ENCODE measurements around the gene PDE2A. TPM values are rescaled to one million over a fixed set of nuclear protein-coding genes. Genes with fewer than 3 reads are reported as not detected.
"Not testable (repeated sequence)": the region's sequence is repeated elsewhere in the genome, so short reads cannot be mapped to it uniquely, and the experiment has no call there.

Gene PDE2A
- polyA plus RNA-seq, 12 donors, result 10.3 to 28.2 (median 19.0) TPM; not detected in 1

- no peak for DNase-seq
Measured at GRCh38 chr11:72578991-72579815, 95.0 kb downstream of the PDE2A start.

- no peak for DNase-seq
Measured at GRCh38 chr11:72578566-72578965, 95.7 kb downstream of the PDE2A start.

- DNase-seq, result no peak
Measured at GRCh38 chr11:72578051-72578450, 96.2 kb downstream of the PDE2A start.

GRCh38 chr11:72577271-72577721, 96.9 kb downstream of the PDE2A start:
- no peak for DNase-seq

GRCh38 chr11:72576661-72577060, 97.6 kb downstream of the PDE2A start:
- DNase-seq, result no peak

- no peak for DNase-seq
Measured at GRCh38 chr11:72576243-72576595, 98.0 kb downstream of the PDE2A start.

GRCh38 chr11:72575533-72576242, 98.5 kb downstream of the PDE2A start:
- no peak for DNase-seq

GRCh38 chr11:72574548-72575460, 99.4 kb downstream of the PDE2A start:
- no peak for DNase-seq

GRCh38 chr11:72573855-72574445, 100.3 kb downstream of the PDE2A start:
- DNase-seq, result no peak

GRCh38 chr11:72573072-72573854, 101.0 kb downstream of the PDE2A start:
- DNase-seq, result peak; percentile 26

- not testable (repeated sequence) for DNase-seq
Measured at GRCh38 chr11:72572540-72572939, 101.7 kb downstream of the PDE2A start.

- DNase-seq, result no peak
Measured at GRCh38 chr11:72570893-72571661, 103.1 kb downstream of the PDE2A start.

GRCh38 chr11:72569966-72570892, 104.0 kb downstream of the PDE2A start:
- no peak for DNase-seq

- DNase-seq, result no peak
Measured at GRCh38 chr11:72568861-72569260, 105.4 kb downstream of the PDE2A start.

GRCh38 chr11:72562431-72562830, 111.8 kb downstream of the PDE2A start:
- no peak for DNase-seq

- no peak for DNase-seq
Measured at GRCh38 chr11:72561856-72562255, 112.4 kb downstream of the PDE2A start.

- not testable (repeated sequence) for DNase-seq
Measured at GRCh38 chr11:72560864-72561263, 113.4 kb downstream of the PDE2A start.

GRCh38 chr11:72556433-72556832, 117.8 kb downstream of the PDE2A start:
- DNase-seq, result no peak

GRCh38 chr11:72555014-72555522, 119.2 kb downstream of the PDE2A start:
- DNase-seq, result not testable (repeated sequence)

Measured in muscle of arm (tissue), 12 donors.